ENCODE measurements around the gene GMCL1.

- TF ChIP-seq CTCF (IDR thresholded peaks at IDR 0.05; ENCODE audit: borderline replicate concordance, extremely low read depth, low read length, poor library complexity, severe bottlenecking), result no peak
- TF ChIP-seq EZH2 (IDR thresholded peaks at IDR 0.05; ENCODE audit: borderline replicate concordance, low read depth, low read length, severe bottlenecking), result no peak
Measured at GRCh38 chr2:69797235-69797634, 32.2 kb upstream of the GMCL1 start.

All from DND-41 (cell line).